GM08714 (cell line): ENCODE results near the gene WDR88.
"Not testable (repeated sequence)": the region's sequence is repeated elsewhere in the genome, so short reads cannot be mapped to it uniquely, and the experiment has no call there.

Source experiments
- H3K4me3 ChIP-seq: fragments of 200-500 bp; sonication (Bioruptor generic); 2 replicates; pipeline ENCODE4 v1.5.1; 2014; ENCODE audit warnings: mild to moderate bottlenecking, low read length, inconsistent platforms
- ZNF274 ChIP-seq: IDR thresholded peaks from 2 replicates; pipeline ENCODE4 v1.6.1; 2012; ENCODE audit warnings: mild to moderate bottlenecking, low read depth, low read length

The WDR88 gene

GRCh38 chr19:33215438-33216197 lies 83.7 kb downstream of the WDR88 start:
- no peak overlapping the region for H3K4me3 ChIP-seq

GRCh38 chr19:33216198-33216830 lies 84.4 kb downstream of the WDR88 start:
- no peak overlapping the region for H3K4me3 ChIP-seq
- no peak for TF ChIP-seq ZNF274

More at GRCh38 chr19:33215438-33216197, 83.7 kb downstream of the WDR88 start:
- TF ChIP-seq ZNF274: no peak

- H3K4me3 ChIP-seq: no peak overlapping the region
- no peak for TF ChIP-seq ZNF274
Measured at GRCh38 chr19:33217881-33218280, 86.0 kb downstream of the WDR88 start.

- no peak for TF ChIP-seq ZNF274
- H3K4me3 ChIP-seq: no peak overlapping the region
Measured at GRCh38 chr19:33219261-33219815, 87.4 kb downstream of the WDR88 start.

GRCh38 chr19:33220115-33220514 lies 88.2 kb downstream of the WDR88 start:
- H3K4me3 ChIP-seq: no peak overlapping the region
- TF ChIP-seq ZNF274: no peak

GRCh38 chr19:33220735-33221134 lies 88.8 kb downstream of the WDR88 start:
- no peak for TF ChIP-seq ZNF274
- H3K4me3 ChIP-seq: no peak overlapping the region

GRCh38 chr19:33221638-33222037 lies 89.7 kb downstream of the WDR88 start:
- no peak for TF ChIP-seq ZNF274
- no peak overlapping the region for H3K4me3 ChIP-seq

- H3K4me3 ChIP-seq: not testable (repeated sequence)
Measured at GRCh38 chr19:33222255-33222654, 90.3 kb downstream of the WDR88 start.

- no peak overlapping the region for H3K4me3 ChIP-seq
- no peak for TF ChIP-seq ZNF274
Measured at GRCh38 chr19:33224694-33225457, 93.0 kb downstream of the WDR88 start.
